K562 (cell line): ENCODE measurements around the gene MYMX. TPM values are rescaled to one million over a fixed set of nuclear protein-coding genes. Genes with fewer than 3 reads are reported as not detected.
A peak's percentile ranks its signal among the peaks of the same experiment; 100 is the strongest.

ENCODE experiments used
- GATAD2B ChIP-seq: fragments of 450-650 bp; IDR thresholded peaks from 2 replicates; pipeline ENCODE4 v1.6.1; 2017; ENCODE audit warnings: mild to moderate bottlenecking, borderline replicate concordance
- HDAC2 ChIP-seq: fragments of 450-650 bp; IDR thresholded peaks from 2 replicates; pipeline ENCODE4 v1.6.1; 2016; ENCODE audit warnings: mild to moderate bottlenecking
- MAFF ChIP-seq: IDR thresholded peaks from 2 replicates; pipeline ENCODE4 v1.6.1; 2012; ENCODE audit warnings: low read length, improper control_type of control experiment
- NR2C2 ChIP-seq, 2 experiments: fragments of 200-800 bp in 1 of 2; sonication (Bioruptor generic) in 1 of 2; sonication (generic) in 1 of 2; formaldehyde crosslinking in 1 of 2; IDR thresholded peaks; 2 replicates each; pipeline versions ENCODE4 v1.6.1 to v1.8.0; 2016 to 2022; ENCODE audit warnings: mild to moderate bottlenecking in 1 of 2, missing compliant biosample characterization in 1 of 2, missing genetic modification characterization in 1 of 2, missing genetic modification reagents in 1 of 2
- POLR2AphosphoS2 ChIP-seq: IDR thresholded peaks from 2 replicates; pipeline ENCODE4 v1.6.1; 2012; ENCODE audit warnings: low read length, improper control_type of control experiment
- ZBED1 ChIP-seq: IDR thresholded peaks from 2 replicates; pipeline ENCODE4 v1.6.1; 2014
- ZNF408 ChIP-seq: fragments of 250-450 bp; sonication (Bioruptor Pico); IDR thresholded peaks from 2 replicates; pipeline ENCODE4 v1.4.0; 2020; ENCODE audit warnings: low read depth, mild to moderate bottlenecking, moderate library complexity
- ZNF57 ChIP-seq: fragments of 450-650 bp; formaldehyde crosslinking; IDR thresholded peaks from 2 replicates; pipeline ENCODE4 v1.4.0; 2020; ENCODE audit warnings: mild to moderate bottlenecking, moderate library complexity
- ZZZ3 ChIP-seq: fragments of 450-650 bp; IDR thresholded peaks from 2 replicates; pipeline ENCODE4 v1.6.1; 2016; ENCODE audit warnings: antibody characterized with exemption, mild to moderate bottlenecking, moderate library complexity
- polyA plus RNA-seq, 8 experiments: library from polyadenylated mRNA; depleted of rRNA in 4 of 8; stranded (reverse) in 5 of 8; unstranded in 3 of 8; fragments of >200 nt; fragmentation: Nextera tagmentation in 2 of 8; fragmentation: Illumina TruSeq in 1 of 8; extraction: Ambion mirVana in 2 of 8; extraction: Trizol in 1 of 8; gene quantifications; 2 replicates each; pipeline versions ENCODE4 v1.2.1 to v1.2.3, GENCODE V29; 2011 to 2014; ENCODE audit warnings: inconsistent platforms in 1 of 8, missing spikeins in 1 of 8
- total RNA-seq, 7 experiments: library from RNA; depleted of rRNA in 6 of 7; stranded (reverse); fragments of >200 nt in 6 of 7; fragmentation: Illumina TruSeq in 2 of 7; extraction: Trizol in 2 of 7; gene quantifications; 2 replicates each; pipeline versions ENCODE4 v1.2.1 to v1.2.3, GENCODE V29; 2011 to 2021; ENCODE audit warnings: low replicate concordance in 1 of 7
- TF ChIP-seq, protein P1 (sequence below): fragments of 250-450 bp; sonication (Bioruptor Pico); IDR thresholded peaks from 2 replicates; pipeline ENCODE4 v1.5.0; 2020; ENCODE audit warnings: mild to moderate bottlenecking
- TF ChIP-seq, protein P2 (sequence below): fragments of 450-650 bp; IDR thresholded peaks from 2 replicates; pipeline ENCODE4 v1.6.1; 2016; ENCODE audit warnings: missing biosample characterization, missing genetic modification characterization
- TF ChIP-seq, protein P3 (sequence below): IDR thresholded peaks from 2 replicates; pipeline ENCODE4 v1.6.1; 2016; ENCODE audit warnings: missing genetic modification characterization, missing compliant biosample characterization
- TF ChIP-seq, protein P4 (sequence below): fragments of 250-450 bp; sonication (Bioruptor Pico); IDR thresholded peaks from 2 replicates; pipeline ENCODE4 v1.4.0; 2020; ENCODE audit warnings: mild to moderate bottlenecking
- TF ChIP-seq, protein P5 (sequence below), 2 experiments: fragments of 200-800 bp in 1 of 2; sonication (Bioruptor generic) in 1 of 2; sonication (generic) in 1 of 2; formaldehyde crosslinking in 1 of 2; IDR thresholded peaks in 1 of 2; conservative IDR thresholded peaks in 1 of 2; 2 replicates each; pipeline versions ENCODE4 v1.5.0 to v1.6.1; 2016 to 2020; ENCODE audit warnings: missing compliant biosample characterization in 1 of 2, missing genetic modification characterization in 1 of 2, missing genetic modification reagents in 1 of 2
- TF ChIP-seq, protein P6 (sequence below): sonication (generic); formaldehyde crosslinking; IDR thresholded peaks from 2 replicates; pipeline ENCODE4 v1.8.1; 2023; ENCODE audit warnings: missing genetic modification reagents, mild to moderate bottlenecking, borderline replicate concordance

MYMX gene
- total and polyA plus RNA-seq, 9 of the 15 experiments (the other 6 are each of a cell fraction or from before 2014, with no cell fraction given), result 0.12 TPM; not detected in 8

DNA sequence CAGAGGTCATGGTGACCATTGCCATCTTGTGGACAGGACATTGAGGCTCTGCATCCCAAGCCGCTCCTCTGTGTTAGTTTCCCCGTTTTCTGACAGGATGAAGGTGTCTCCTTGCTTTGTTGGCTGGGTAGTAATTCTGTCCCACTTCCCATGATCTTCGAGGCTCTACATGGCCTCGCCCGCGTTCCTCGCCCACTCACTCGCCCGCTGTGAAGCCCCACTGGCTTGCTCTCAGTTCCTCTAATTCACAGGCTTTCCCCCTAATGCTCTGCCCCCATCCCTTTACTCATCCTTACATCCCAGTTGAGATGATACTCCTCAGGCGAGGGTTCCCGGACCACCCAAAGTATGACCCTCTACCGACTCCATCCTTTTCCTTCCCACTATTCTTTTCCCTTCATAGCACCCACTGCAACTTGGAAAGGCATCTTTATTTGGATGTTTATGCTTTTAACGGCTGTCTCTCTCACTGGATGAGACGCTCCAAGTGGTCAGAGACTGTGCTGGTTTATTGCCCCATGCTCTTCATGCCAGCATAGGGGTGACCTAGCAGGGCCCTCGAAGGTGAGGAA, 41.1 kb downstream of the MYMX start (continued):
- TF ChIP-seq POLR2AphosphoS2, result no peak
- TF ChIP-seq, protein P1, sequence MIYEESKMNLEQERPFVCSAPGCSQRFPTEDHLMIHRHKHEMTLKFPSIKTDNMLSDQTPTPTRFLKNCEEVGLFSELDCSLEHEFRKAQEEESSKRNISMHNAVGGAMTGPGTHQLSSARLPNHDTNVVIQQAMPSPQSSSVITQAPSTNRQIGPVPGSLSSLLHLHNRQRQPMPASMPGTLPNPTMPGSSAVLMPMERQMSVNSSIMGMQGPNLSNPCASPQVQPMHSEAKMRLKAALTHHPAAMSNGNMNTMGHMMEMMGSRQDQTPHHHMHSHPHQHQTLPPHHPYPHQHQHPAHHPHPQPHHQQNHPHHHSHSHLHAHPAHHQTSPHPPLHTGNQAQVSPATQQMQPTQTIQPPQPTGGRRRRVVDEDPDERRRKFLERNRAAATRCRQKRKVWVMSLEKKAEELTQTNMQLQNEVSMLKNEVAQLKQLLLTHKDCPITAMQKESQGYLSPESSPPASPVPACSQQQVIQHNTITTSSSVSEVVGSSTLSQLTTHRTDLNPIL (CRISPR knock-in tag), result 0 out of 2 replicates have a peak, but pooled peaks have one; percentile 62
- TF ChIP-seq, protein P2, sequence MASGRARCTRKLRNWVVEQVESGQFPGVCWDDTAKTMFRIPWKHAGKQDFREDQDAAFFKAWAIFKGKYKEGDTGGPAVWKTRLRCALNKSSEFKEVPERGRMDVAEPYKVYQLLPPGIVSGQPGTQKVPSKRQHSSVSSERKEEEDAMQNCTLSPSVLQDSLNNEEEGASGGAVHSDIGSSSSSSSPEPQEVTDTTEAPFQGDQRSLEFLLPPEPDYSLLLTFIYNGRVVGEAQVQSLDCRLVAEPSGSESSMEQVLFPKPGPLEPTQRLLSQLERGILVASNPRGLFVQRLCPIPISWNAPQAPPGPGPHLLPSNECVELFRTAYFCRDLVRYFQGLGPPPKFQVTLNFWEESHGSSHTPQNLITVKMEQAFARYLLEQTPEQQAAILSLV (tag), result no peak
- no peak for TF ChIP-seq ZNF57
- no peak for TF ChIP-seq ZBED1
- peak; percentile 60 for TF ChIP-seq HDAC2
- TF ChIP-seq, protein P3, sequence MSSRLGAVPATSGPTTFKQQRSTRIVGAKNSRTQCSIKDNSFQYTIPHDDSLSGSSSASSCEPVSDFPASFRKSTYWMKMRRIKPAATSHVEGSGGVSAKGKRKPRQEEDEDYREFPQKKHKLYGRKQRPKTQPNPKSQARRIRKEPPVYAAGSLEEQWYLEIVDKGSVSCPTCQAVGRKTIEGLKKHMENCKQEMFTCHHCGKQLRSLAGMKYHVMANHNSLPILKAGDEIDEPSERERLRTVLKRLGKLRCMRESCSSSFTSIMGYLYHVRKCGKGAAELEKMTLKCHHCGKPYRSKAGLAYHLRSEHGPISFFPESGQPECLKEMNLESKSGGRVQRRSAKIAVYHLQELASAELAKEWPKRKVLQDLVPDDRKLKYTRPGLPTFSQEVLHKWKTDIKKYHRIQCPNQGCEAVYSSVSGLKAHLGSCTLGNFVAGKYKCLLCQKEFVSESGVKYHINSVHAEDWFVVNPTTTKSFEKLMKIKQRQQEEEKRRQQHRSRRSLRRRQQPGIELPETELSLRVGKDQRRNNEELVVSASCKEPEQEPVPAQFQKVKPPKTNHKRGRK (tag), result no peak
- TF ChIP-seq NR2C2 (CRISPR knock-in tag; IDR thresholded peaks at IDR 0.05), result no peak
- peak; percentile 87 for TF ChIP-seq NR2C2 (tag; IDR thresholded peaks at IDR 0.05)
- TF ChIP-seq, protein P4, sequence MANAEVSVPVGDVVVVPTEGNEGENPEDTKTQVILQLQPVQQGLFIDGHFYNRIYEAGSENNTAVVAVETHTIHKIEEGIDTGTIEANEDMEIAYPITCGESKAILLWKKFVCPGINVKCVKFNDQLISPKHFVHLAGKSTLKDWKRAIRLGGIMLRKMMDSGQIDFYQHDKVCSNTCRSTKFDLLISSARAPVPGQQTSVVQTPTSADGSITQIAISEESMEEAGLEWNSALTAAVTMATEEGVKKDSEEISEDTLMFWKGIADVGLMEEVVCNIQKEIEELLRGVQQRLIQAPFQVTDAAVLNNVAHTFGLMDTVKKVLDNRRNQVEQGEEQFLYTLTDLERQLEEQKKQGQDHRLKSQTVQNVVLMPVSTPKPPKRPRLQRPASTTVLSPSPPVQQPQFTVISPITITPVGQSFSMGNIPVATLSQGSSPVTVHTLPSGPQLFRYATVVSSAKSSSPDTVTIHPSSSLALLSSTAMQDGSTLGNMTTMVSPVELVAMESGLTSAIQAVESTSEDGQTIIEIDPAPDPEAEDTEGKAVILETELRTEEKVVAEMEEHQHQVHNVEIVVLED (CRISPR knock-in tag), result no peak
- TF ChIP-seq, protein P5, sequence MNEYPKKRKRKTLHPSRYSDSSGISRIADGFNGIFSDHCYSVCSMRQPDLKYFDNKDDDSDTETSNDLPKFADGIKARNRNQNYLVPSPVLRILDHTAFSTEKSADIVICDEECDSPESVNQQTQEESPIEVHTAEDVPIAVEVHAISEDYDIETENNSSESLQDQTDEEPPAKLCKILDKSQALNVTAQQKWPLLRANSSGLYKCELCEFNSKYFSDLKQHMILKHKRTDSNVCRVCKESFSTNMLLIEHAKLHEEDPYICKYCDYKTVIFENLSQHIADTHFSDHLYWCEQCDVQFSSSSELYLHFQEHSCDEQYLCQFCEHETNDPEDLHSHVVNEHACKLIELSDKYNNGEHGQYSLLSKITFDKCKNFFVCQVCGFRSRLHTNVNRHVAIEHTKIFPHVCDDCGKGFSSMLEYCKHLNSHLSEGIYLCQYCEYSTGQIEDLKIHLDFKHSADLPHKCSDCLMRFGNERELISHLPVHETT (CRISPR knock-in tag; conservative IDR thresholded peaks at IDR 0.05 in 1 of 2, IDR thresholded peaks at IDR 0.05 in 1 of 2), result 0 out of 4 replicates have a peak, but pooled peaks of 1 of the 2 experiments have one; percentile 12
- peak; percentile 27; the same call in 1 of the 2 replicates for TF ChIP-seq MAFF
- TF ChIP-seq, protein P6, sequence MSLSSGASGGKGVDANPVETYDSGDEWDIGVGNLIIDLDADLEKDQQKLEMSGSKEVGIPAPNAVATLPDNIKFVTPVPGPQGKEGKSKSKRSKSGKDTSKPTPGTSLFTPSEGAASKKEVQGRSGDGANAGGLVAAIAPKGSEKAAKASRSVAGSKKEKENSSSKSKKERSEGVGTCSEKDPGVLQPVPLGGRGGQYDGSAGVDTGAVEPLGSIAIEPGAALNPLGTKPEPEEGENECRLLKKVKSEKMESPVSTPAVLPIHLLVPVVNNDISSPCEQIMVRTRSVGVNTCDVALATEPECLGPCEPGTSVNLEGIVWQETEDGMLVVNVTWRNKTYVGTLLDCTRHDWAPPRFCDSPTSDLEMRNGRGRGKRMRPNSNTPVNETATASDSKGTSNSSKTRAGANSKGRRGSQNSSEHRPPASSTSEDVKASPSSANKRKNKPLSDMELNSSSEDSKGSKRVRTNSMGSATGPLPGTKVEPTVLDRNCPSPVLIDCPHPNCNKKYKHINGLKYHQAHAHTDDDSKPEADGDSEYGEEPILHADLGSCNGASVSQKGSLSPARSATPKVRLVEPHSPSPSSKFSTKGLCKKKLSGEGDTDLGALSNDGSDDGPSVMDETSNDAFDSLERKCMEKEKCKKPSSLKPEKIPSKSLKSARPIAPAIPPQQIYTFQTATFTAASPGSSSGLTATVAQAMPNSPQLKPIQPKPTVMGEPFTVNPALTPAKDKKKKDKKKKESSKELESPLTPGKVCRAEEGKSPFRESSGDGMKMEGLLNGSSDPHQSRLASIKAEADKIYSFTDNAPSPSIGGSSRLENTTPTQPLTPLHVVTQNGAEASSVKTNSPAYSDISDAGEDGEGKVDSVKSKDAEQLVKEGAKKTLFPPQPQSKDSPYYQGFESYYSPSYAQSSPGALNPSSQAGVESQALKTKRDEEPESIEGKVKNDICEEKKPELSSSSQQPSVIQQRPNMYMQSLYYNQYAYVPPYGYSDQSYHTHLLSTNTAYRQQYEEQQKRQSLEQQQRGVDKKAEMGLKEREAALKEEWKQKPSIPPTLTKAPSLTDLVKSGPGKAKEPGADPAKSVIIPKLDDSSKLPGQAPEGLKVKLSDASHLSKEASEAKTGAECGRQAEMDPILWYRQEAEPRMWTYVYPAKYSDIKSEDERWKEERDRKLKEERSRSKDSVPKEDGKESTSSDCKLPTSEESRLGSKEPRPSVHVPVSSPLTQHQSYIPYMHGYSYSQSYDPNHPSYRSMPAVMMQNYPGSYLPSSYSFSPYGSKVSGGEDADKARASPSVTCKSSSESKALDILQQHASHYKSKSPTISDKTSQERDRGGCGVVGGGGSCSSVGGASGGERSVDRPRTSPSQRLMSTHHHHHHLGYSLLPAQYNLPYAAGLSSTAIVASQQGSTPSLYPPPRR (CRISPR knock-in tag), result no peak
- no peak for TF ChIP-seq ZNF408 (CRISPR knock-in tag)
- no peak for TF ChIP-seq ZZZ3
- TF ChIP-seq GATAD2B, result no peak
